HG03135 (cell line): ENCODE results near the gene BMP8B.
"Not testable (repeated sequence)": the region's sequence is repeated elsewhere in the genome, so short reads cannot be mapped to it uniquely, and the experiment has no call there.

Source experiments
- ATAC-seq: cut with Tn5 transposase; IDR thresholded peaks from one replicate; pipeline ENCODE4 v1.9.1; 2021; ENCODE audit warnings: mild to moderate bottlenecking, moderate library complexity; ENCODE audit not compliant: unreplicated experiment

The BMP8B gene, protein sequence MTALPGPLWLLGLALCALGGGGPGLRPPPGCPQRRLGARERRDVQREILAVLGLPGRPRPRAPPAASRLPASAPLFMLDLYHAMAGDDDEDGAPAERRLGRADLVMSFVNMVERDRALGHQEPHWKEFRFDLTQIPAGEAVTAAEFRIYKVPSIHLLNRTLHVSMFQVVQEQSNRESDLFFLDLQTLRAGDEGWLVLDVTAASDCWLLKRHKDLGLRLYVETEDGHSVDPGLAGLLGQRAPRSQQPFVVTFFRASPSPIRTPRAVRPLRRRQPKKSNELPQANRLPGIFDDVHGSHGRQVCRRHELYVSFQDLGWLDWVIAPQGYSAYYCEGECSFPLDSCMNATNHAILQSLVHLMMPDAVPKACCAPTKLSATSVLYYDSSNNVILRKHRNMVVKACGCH

DNA sequence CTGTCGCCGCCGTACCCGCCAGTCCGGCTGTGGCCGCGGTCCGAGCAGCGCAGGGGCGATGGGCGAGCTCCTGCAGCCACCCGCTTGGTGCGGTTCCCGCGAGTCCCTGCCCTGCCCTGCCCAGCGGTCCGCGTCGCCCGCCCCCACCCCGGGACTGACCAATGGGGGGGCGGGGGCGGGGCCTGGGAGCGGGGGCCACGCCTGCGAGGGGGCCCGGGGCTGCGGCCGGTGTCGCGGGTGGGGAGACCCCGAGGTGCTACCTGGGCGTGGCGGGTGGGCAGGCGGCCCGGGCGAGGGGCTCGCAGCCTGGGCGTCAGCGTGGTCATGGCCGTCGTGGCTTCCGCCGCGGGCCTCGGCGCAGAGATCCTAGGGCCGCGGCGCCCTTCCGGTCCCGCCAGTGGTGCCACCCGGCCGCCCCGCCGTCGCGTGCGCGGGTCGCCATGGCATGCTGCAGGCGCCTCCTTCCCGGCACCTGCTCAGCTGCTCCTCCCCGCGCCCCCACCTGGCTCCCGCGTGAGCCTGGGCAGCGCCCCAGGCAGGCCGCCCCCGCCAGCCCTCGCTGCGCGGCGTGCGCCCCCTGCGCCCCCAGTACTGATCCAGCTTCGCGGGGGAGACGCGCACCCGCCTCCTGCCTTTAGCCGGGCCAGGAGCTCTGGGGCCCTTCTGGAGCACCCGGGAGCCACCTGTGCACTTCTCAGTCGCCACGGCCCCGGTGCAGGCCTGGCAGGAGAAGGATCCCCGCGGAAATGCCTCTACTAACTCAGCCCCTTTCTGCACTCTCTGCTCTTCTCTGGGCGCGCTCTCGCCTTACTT is at the start of gene BMP8B:
Gene BMP8B, minus strand, starts transcription at position 108 of the 813 bp plus-strand sequence. CDS start 380 bp downstream, outside the sequence.
- no peak for ATAC-seq

DNA sequence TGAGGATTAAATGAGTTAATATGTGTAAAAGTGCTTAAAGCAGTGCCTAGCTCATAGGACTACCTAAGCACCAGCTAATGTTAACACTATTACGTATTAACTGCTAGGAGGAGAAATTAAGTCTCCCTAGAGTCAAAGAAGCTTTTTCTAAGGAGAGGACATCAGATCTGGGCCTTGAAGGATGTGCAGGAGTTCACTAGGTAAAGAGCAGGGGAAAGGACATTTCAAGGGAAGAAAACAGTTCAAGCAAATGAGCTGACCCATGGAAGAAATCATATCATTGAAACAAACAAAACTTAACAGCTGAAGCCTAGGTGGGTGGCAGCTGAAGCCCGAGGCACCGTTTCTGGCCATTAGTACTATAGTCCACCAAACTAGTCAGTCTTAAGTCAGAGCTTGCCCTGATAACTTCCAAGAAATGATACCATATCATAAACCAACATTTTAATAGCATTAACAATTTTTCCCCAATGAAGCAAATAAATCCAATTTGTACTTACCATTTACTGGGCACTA is 48.0 kb upstream of the BMP8B start:
- no peak for ATAC-seq

DNA sequence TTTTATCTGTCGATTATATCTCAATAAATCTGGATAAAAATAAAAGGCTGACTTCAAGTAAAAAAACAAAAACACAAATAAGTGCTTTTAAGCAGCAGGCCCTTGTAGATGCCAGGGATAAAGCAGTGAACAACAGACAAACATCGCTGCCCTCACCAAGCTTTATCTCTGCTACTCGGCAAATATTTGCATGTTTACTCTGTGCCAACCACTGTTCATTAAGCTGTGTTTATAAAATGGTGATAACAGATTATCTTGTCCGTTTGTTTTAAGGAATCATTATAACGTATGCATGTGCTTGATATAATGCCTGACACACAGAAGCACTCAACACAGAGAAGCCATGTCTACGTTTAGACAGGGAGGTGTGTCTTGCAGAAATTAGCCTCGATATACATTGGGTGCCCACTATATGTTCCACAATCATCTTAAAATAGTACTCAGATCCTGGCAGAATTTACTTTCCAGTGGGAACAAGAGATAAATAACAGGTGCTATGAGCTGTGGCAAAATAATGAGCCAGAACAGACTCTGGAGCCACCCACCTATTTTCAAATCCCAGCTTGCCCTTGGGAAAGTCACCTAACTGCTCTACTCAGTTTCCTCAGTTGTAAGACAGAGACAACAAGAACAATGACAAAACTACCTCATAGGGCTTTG is 47.4 kb upstream of the BMP8B start:
- no peak for ATAC-seq

DNA sequence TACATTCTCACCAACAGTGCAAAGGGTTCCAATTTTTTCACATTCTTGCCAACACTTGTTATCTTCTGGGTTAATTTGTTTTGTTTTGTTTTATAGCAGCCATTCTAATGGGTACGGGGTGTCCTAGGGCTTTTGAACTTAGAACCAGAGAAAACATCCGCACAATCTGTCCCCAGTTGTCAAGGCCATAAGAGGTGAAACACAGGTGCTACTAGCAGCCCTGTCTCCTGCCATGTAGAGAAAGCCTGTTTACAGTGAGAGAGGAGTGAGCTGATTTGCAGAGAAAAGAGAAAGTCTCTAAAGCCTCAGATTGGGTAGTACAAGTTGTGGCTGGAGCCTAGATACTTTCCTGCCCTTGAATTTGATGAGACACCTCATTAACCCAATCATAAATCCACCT is 46.4 kb upstream of the BMP8B start:
- no peak for ATAC-seq

DNA sequence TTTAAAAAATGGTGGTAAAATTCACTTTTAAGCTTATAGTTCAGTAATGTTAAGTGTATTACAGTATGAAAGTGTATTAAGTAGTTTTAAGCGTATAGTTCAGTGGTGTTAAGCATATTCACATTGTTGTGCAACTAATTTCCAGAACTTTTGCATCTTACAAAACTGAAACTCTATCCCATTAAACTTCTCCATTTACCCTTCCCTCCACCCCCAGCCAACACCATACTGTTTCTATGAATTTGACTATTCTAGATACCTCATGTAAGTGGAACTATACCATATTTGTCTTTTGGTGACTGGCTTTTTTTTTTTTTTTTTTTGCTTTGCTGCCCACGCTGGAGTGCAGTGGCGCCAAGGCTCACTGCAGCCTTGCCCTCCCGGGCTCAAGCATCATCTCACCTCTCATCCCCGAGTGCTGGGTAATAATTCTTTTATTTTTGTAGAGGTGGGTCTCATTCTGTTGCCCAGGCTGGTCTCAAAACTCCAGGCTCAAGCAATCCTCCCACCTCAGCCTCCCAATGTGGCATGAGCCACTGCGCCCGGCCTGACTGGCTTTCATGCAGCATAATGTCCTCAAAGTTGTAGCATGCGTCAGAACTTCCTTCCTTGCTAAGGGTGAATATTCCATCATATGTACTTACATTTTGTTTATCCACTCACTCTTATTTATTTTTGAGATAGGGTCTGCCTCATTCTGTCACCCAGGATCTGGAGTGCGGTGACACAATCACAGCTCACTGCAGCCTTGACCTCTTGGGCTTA is 45.1 kb upstream of the BMP8B start:
- no peak for ATAC-seq

DNA sequence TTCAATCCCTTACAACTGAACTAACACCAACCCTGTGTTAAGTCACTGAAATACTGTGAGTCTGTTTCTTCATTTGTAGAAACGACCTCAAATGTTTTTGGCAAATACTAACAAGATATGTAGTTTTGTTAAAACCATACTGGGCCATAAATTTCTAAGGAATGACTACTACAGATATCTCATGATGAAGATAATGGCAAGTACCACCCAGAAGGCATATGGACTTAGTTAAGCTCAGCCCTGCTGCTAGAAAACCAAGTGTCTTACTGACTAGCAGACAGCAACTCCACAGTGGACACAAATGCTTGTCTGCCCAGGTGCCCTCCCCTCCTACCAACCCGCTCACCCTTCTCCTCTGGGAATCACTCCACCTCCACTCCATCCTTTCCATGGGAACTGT is 44.5 kb upstream of the BMP8B start:
- ATAC-seq, result no peak

DNA sequence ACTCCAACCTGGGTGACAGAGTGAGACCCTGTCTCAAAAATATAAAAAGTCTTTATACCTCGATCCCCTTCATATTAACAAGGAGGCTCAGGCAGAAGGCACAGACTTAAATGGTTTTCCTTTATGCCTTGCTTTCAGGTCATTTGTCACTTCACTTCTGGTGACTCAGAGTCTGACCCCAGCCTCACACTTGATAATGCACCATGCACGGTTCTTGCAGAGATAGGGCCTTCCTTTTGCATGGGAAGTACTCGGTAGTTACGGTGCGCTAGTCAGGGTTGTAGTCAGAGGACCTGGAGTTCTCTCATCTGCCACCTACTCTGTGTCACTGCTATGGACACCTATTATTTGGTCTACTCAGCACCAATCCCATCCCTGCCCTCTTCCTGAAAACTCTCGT is 43.6 kb upstream of the BMP8B start:
- no peak for ATAC-seq

DNA sequence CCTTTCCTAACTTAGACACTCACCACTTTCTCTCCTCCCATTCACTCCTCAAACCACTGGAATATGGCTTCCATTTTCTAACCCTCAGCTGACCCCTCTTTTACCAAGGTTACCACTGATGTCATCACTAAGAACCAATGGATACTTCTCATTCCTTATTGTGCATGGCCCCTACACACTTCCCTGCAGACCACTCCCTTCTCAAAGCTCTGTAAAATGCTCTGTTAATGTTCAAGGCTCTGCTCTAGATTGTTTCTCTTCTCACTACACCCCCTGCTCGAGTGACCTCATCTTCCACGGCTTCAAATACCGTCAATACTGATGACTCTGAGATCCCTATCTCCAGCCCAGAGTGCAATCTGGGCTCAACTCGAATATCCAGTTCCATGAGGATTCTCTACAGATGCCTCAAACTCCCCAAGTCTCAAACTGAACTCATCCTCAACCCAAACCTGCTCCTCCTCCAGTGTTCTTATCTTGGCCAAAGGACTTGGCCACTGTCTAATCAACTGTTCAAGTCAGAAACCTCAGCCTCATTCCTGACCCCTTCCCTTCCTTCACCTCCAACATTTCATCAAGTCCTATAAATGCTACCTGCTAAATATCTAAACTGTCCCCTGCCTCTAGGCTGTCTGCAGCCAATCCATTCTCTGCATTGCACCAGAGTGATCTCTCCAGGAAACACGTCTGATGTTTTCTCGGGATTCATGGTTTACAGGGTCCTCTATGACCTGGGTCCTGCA is 41.3 kb upstream of the BMP8B start:
- ATAC-seq, result no peak

DNA sequence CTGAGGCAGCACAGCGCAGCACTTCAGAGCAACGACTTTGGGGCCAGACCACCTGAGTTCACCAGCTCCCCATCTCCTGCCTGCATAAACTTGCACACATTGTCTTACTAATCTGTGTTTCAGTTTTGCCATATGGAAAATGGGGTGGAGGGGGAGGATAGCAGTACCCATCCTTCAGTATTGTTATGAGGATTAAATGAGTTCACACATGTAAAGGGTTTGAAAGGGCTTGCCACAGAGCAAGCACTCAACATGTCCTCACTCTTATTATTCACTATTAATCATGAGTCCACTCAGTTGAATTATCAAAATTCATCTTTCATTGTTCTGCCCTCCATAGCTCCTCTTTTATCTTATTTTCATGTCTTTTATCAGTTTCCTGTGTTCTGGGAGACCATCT is 40.1 kb upstream of the BMP8B start:
- no peak for ATAC-seq

DNA sequence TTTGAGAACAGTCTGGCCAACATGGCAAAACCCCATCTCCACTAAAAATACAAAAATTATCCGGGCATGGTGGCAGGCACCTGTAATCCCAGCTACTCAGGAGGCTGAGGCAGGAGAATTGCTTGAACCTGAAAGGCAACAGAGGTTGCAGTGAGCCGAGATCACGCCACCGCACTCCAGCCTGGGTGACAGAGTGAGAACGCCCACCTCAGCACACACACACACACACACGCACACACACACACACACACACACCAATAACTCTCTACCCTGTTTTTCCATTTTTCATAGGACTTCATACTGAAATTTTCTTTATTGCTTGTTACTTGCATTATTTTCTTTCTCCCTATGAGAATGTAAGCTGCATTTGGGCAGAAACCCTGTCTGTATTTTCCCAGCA is 39.6 kb upstream of the BMP8B start:
- ATAC-seq, result not testable (repeated sequence)

DNA sequence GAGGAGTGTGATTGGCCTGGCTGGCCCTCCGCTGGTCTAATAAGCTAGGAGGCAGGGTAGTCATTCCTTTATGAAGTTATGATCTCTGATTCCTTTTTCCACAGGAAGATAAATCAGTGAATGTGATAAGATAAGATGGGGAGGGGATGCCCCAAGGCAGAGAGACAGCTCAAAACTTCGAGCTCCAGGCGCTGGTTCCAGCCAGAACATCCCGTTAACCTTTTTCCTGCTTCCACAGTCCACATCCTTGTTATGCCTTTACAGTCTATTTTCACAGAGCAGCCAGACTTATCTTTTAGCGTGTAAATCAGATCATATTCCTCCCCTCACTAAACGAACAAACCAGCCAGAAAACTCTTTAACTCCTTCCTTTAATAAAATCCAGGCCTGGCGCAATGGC is 38.5 kb upstream of the BMP8B start:
- ATAC-seq, result no peak

DNA sequence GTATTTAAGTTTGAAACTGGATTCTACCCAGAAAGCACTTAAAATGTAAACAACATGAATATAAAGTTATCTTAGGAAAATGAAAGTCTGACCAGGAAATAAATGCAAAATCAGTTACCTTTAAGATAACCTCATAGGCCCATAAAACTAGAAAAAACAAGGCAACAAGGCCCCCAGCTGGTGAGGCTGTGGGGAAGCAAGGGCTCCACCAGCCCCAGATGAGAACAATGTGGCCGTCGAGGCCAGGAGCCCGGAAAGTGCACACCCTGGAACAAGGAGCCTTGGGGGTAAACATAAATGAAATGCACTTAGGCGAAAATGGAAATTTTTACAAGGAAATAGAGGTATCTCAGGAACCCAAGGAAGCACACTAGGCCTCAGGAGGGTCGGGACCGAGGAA is 37.9 kb upstream of the BMP8B start:
- no peak for ATAC-seq

DNA sequence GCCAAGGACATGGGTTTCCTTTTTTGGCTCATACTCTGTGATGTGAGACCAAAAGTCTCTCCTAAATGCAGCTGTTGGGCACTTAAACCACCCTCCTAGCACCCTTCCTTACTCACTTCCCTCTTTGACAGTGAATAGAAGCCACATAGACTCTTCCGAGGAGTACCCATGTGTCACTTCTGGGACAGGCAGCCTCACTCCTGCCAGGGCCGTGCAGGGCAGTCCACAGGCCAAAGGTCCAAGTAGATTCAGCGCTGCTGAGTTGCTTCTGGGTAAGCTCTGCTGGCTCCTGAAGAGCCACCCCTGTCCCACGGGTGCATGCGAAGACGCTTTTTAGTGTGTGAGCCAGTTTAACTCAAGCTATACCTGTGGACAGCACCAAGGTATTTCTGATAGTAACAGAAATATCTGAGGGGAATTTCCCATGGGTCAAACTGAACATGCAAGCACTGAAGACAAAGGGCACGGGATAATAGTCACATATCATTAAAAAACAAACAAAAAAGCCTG is 36.8 kb upstream of the BMP8B start:
- ATAC-seq, result no peak

DNA sequence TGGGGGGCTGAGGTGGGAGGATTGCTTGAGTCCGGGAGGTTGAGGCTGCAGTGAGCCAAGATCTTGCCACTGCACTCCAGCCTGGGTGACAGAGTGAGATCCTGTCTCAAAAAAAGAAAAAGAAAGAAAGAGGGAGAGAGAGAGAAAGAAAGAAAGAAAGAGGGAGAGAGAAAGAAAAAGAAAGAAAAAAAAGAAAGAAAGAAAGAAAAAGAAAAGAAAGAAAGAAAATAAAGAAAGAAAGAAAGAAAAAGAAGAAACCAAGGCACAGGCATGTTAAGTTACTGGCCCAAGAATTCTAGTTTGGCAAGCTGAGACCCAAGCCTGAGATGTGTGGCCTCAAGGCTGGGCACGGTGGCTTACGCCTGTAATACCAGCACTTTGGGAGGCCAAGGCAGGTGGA is 34.8 kb upstream of the BMP8B start:
- not testable (repeated sequence) for ATAC-seq

DNA sequence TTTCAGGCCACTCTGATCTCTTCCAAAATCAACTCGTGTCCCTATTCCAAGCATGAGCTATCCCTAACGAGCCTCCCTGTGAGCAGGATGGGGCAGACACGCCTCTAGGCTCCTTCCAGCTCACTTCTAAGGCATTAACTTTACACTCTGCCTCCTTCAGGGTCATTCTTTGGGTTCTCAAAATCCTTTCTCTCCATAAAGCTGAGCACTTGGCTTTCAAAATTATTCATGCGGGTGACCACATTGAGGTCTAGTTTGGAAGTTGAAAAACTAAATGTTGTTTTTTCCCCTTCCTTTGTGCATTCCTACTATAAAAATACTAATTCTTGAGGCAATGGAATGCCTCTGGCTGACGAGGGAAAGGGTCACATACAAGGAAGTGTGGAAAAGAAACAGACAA is 33.5 kb upstream of the BMP8B start:
- ATAC-seq, result no peak

DNA sequence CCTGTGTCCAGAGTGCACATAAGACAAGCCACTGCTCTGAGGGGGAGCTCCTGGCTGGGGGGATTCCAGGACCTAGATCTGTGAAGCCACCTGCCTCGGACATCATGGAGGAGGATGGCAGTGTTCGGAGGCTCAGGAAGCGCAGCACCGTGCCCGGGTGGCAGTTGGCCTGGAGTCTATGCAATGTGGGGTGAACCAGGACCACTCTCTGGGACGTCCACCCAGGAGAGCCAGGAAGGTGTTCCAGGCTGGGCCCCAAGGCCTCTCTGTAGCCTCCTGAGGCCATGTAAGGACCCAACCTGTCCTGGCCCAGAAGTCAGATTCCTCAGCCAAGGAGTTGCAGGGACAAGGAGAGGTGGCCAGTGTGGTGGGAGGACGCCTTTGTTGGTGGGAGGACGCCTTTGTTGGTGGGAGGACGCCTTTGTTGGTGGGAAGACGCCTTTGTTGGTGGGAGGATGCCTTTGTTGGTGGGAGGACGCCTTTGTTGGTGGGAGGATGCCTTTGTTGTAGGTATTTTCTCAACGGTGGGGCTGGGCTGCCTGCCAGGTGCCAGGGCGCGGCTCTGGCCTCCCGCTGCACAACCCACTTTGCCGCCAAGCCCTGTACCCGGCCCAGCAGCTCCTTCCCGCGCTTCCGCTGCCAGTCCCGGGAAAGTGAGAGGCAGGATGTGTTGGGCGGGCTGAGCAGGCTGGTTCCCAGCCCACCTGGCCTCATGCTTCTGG is 30.6 kb upstream of the BMP8B start:
- no peak for ATAC-seq

DNA sequence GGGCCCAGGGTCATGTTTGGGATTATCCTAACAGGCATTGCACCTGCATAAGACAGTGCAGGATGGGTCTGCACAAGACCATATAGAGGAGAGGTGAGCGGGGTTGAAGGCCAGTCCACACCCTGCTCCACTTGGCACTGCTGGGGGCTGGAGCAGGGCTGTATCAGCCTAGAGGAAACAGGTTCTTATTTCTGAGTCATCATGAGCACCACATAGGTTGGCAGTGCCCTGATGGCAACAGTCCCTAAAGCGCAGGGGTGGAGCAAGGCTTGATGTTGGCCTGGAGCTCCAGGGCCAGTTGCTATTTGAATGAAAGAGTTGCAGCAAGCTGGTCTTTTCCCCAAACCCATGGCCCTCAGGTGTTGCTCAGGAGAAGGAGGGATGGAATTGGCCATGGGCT is 29.8 kb upstream of the BMP8B start:
- no peak for ATAC-seq

DNA sequence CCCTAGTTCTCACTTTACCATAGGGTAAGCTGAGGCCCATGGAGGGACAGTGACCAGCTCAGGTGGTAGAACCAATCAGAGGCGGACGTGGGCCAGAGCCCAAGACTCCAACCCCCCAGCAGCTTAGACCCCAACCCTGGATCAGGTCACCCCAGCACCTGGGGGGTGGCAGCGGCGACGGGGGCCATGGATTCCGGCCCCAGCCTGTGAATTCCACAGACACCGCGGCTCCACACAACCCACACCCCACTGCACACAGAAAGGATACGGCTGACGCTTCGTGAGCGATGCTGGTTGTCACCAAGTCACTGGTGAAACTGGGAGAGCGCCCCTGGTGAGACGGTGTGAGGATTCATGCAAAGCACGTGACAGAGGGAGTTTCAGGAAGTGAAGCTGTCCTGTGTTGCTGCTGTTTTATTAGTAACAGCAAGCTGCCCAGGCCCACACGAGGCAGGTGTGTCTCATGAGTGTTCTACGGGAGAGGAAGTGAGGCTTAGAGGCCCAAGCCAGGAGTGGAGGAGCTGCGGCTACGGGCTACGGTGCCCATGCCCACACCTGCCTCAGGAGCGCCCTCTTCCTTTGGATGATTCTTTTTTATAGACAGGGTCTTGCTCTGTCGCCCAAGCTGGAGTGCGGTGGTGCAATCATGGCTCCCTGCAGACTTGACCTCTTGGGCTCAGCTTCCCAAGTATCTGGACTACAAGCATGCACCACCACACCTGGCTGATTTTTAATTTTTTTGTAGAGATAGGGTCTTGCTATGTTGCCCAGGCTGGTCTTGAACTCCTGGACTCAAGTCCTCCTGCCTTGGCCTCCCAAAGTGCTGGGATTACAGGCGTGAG is 28.6 kb upstream of the BMP8B start:
- peak; percentile 77 for ATAC-seq
